ENCODE data around the gene ZFYVE1. TPM values are rescaled to one million over a fixed set of nuclear protein-coding genes. Genes with fewer than 3 reads are reported as not detected.
A peak's percentile ranks its signal among the peaks of the same experiment; 100 is the strongest.

The ZFYVE1 gene
- total RNA-seq, 2 experiments from 2014 or later = 11.5 to 14.3 TPM

DNA sequence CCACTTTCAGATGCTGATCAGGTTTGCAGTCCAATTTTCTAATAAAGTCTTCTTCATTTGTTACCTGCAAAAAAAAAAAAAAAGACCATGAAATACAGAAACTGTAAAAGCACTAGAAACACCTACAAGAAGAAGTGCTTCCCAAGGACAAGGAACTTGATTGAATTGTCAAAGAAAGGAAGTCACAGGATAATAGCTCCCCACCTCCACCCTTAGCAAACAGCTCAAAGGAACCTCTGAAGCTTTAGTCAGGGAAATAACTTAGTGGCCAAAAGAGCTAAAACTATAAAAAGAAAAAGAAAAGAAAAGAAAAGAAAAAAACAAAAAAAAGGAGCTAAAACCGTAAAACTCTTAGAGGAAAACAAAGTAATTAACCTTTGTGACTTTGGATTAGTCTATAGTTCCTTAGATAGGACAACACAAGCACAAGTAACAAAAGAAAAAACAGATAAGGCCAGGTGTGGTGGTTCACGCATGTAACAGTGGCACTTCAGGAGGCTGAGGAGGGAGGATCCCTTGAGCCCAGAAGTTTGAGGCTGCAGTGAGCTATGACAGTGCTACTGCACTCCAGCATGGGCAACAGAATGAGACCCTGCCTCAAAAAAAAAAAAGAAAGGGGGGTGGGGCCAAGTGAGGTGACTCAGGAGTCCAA, 28.5 kb downstream of the ZFYVE1 start:
- Histone ChIP-seq H2AFZ (ENCODE audit: low read length) (no peak overlapping the region), H3K4me2 (ENCODE audit: low read length) (no peak overlapping the region), H3K79me2 (ENCODE audit: insufficient read depth, low read depth, low read length) (no peaks in the 10 kb centered on the region), H3K9me2 (ENCODE audit: insufficient read depth, low read length) (no peaks in the 10 kb centered on the region), H3K27ac (ENCODE audit: low read depth, low read length, poor library complexity, severe bottlenecking) (no peak overlapping the region), H3K9me3 (ENCODE audit: low read length) (no peaks in the 10 kb centered on the region), H4K20me1 (ENCODE audit: insufficient read depth, low read length) (no peaks in the 10 kb centered on the region), H3K4me3 (ENCODE audit: low read depth, low read length, poor library complexity, severe bottlenecking) (no peak overlapping the region), H3K4me1 (ENCODE audit: insufficient read depth, low read length, poor library complexity, severe bottlenecking) (no peaks in the 10 kb centered on the region), H3K36me3 (ENCODE audit: insufficient read depth, low read length) (peaks cover 21% of the 10 kb centered on the region)
- ChIA-PET POLR2A (interaction anchor here (0.7 to 1.2 kb wide), 2 partner anchors 21 to 138 kb away, joined by 3 read pairs; partner anchors contain the start of gene PSEN1), CTCF (ENCODE audit: unreplicated experiment) (no interaction called here)
- no TSS peak for BruUV-seq (replicated peaks)
- DNase-seq (ENCODE audit: low spot score) = no peak
- TF ChIP-seq EZH2phosphoT487 (IDR thresholded peaks at IDR 0.05; ENCODE audit: borderline replicate concordance, low read depth, low read length) = no peak
- TF ChIP-seq, protein P1, sequence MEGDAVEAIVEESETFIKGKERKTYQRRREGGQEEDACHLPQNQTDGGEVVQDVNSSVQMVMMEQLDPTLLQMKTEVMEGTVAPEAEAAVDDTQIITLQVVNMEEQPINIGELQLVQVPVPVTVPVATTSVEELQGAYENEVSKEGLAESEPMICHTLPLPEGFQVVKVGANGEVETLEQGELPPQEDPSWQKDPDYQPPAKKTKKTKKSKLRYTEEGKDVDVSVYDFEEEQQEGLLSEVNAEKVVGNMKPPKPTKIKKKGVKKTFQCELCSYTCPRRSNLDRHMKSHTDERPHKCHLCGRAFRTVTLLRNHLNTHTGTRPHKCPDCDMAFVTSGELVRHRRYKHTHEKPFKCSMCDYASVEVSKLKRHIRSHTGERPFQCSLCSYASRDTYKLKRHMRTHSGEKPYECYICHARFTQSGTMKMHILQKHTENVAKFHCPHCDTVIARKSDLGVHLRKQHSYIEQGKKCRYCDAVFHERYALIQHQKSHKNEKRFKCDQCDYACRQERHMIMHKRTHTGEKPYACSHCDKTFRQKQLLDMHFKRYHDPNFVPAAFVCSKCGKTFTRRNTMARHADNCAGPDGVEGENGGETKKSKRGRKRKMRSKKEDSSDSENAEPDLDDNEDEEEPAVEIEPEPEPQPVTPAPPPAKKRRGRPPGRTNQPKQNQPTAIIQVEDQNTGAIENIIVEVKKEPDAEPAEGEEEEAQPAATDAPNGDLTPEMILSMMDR (conservative IDR thresholded peaks at IDR 0.05; ENCODE audit: low read length) = no peak
- intact Hi-C loops (cut with micrococcal nuclease; ENCODE audit: unreplicated experiment) = no loop called here

DNA sequence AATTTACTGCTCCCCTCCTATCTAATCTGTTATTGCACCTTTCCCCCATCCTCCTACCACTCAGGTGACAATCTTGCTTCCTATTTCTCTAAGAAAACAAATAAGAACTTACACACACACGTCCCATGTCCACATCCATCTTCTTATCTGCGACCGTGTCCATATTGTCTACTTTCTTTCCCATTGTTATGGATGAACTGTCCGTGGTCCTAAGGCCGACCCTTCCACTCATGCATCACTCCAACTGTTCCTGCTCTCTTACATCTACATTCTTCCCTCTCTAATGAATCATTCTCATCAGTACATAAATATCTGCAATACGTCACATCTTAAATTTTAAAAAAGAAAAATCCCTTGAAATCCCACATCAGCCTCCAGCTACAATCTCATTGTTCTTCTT, 30.0 kb downstream of the ZFYVE1 start:
- H3K9me2 ChIP-seq (ENCODE audit: insufficient read depth, low read length) = no peaks in the 10 kb centered on the region
- no peak overlapping the region for H3K4me2 ChIP-seq (ENCODE audit: low read length)
- POLR2A ChIA-PET = no interaction called here
- H3K27ac ChIP-seq (ENCODE audit: low read depth, low read length, poor library complexity, severe bottlenecking) = no peak overlapping the region
- no peak overlapping the region for H3K4me3 ChIP-seq (ENCODE audit: low read depth, low read length, poor library complexity, severe bottlenecking)
- H4K20me1 ChIP-seq (ENCODE audit: insufficient read depth, low read length) = no peaks in the 10 kb centered on the region
- H3K79me2 ChIP-seq (ENCODE audit: insufficient read depth, low read depth, low read length) = no peaks in the 10 kb centered on the region
- TF ChIP-seq, protein P1 (conservative IDR thresholded peaks at IDR 0.05; ENCODE audit: low read length) = no peak
- no peak for TF ChIP-seq EZH2phosphoT487 (IDR thresholded peaks at IDR 0.05; ENCODE audit: borderline replicate concordance, low read depth, low read length)
- no peak overlapping the region for H2AFZ ChIP-seq (ENCODE audit: low read length)
- H3K4me1 ChIP-seq (ENCODE audit: insufficient read depth, low read length, poor library complexity, severe bottlenecking) = no peaks in the 10 kb centered on the region
- peaks cover 33% of the 10 kb centered on the region for H3K36me3 ChIP-seq (ENCODE audit: insufficient read depth, low read length)
- DNase-seq (ENCODE audit: low spot score) = no peak
- intact Hi-C loops (cut with micrococcal nuclease; ENCODE audit: unreplicated experiment) = no loop called here
- CTCF ChIA-PET (ENCODE audit: unreplicated experiment) = no interaction called here
- no peaks in the 10 kb centered on the region for H3K9me3 ChIP-seq (ENCODE audit: low read length)
- TSS peak; percentile 41 for BruUV-seq (replicated peaks)

DNA sequence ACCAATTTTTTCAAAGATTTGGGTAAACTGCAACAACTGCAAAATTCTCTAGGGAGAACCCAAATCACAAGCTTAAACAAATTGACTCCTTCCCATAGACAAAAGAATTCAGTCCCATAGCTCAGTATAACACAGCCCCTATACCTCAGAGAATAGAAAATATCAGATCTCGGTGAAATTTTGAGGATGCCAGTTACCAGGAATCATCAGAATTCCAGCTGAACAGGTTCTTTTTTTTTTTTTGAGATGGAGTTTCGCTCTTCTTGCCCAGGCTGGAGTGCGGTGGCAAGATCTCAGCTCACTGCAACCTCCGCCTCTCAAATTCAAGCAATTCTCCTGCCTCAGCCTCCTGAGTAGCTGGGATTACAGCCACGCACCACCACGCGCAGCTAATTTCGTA, 36.7 kb downstream of the ZFYVE1 start:
- no peaks in the 10 kb centered on the region for H3K79me2 ChIP-seq (ENCODE audit: insufficient read depth, low read depth, low read length)
- CTCF ChIA-PET (ENCODE audit: unreplicated experiment) = no interaction called here
- DNase-seq (ENCODE audit: low spot score) = no peak
- H3K4me2 ChIP-seq (ENCODE audit: low read length) = no peak overlapping the region
- intact Hi-C loops (cut with micrococcal nuclease; ENCODE audit: unreplicated experiment) = no loop called here
- no peaks in the 10 kb centered on the region for H3K9me3 ChIP-seq (ENCODE audit: low read length)
- H3K27ac ChIP-seq (ENCODE audit: low read depth, low read length, poor library complexity, severe bottlenecking) = no peak overlapping the region
- H3K4me1 ChIP-seq (ENCODE audit: insufficient read depth, low read length, poor library complexity, severe bottlenecking) = no peaks in the 10 kb centered on the region
- POLR2A ChIA-PET = interaction anchor here (0.7 to 1.4 kb wide), 2 partner anchors 10 to 31 kb away, joined by 3 to 4 read pairs; no protein-coding TSS in a partner anchor
- peaks cover 18% of the 10 kb centered on the region for H3K36me3 ChIP-seq (ENCODE audit: insufficient read depth, low read length)
- no peaks in the 10 kb centered on the region for H3K9me2 ChIP-seq (ENCODE audit: insufficient read depth, low read length)
- TF ChIP-seq, protein P1 (conservative IDR thresholded peaks at IDR 0.05; ENCODE audit: low read length) = no peak
- no peak for TF ChIP-seq EZH2phosphoT487 (IDR thresholded peaks at IDR 0.05; ENCODE audit: borderline replicate concordance, low read depth, low read length)
- H4K20me1 ChIP-seq (ENCODE audit: insufficient read depth, low read length) = no peaks in the 10 kb centered on the region
- BruUV-seq (replicated peaks) = no TSS peak
- H3K4me3 ChIP-seq (ENCODE audit: low read depth, low read length, poor library complexity, severe bottlenecking) = no peak overlapping the region
- H2AFZ ChIP-seq (ENCODE audit: low read length) = no peak overlapping the region

All from OCI-LY7 (cell line).